SK-N-SH (cell line): ENCODE data around the gene SERINC1.
"Not testable (repeated sequence)": the region's sequence is repeated elsewhere in the genome, so short reads cannot be mapped to it uniquely, and the experiment has no call there.

Source experiments
- CHD2 ChIP-seq: fragments of 150-350 bp; IDR thresholded peaks from 2 replicates; pipeline ENCODE4 v1.6.1; 2018; ENCODE audit warnings: low read length; ENCODE audit not compliant: partially characterized antibody
- CTCF ChIP-seq: fragments of 200-600 bp; sonication (generic); IDR thresholded peaks from 2 replicates; pipeline ENCODE4 v1.6.1; 2017; ENCODE audit warnings: antibody characterized with exemption, mild to moderate bottlenecking, moderate library complexity
- EZH2phosphoT487 ChIP-seq: fragments of 200-600 bp; sonication (generic); IDR thresholded peaks from 2 replicates; pipeline ENCODE4 v1.6.1; 2017; ENCODE audit warnings: low read depth, mixed run types, mild to moderate bottlenecking, antibody characterized with exemption, moderate library complexity, borderline replicate concordance
- NFIC ChIP-seq: IDR thresholded peaks from 2 replicates; pipeline ENCODE4 v1.4.0; 2012; ENCODE audit warnings: borderline replicate concordance
- POLR2AphosphoS5 ChIP-seq: IDR thresholded peaks from 2 replicates; pipeline ENCODE4 v1.6.1; 2012; ENCODE audit warnings: low read depth, low read length
- RFX5 ChIP-seq: IDR thresholded peaks from 2 replicates; pipeline ENCODE4 v1.6.1; 2012; ENCODE audit warnings: mild to moderate bottlenecking, improper control_type of control experiment, low read length
- SIN3A ChIP-seq: IDR thresholded peaks from 2 replicates; pipeline ENCODE4 v1.6.1; 2012; ENCODE audit warnings: low read depth, mild to moderate bottlenecking, low read length, moderate library complexity, borderline replicate concordance
- SMC3 ChIP-seq: IDR thresholded peaks from 2 replicates; pipeline ENCODE4 v1.6.1; 2012; ENCODE audit warnings: low read depth, low read length, improper control_type of control experiment
- TEAD4 ChIP-seq: IDR thresholded peaks from 2 replicates; pipeline ENCODE4 v1.4.0; 2012; ENCODE audit warnings: mild to moderate bottlenecking, borderline replicate concordance; ENCODE audit not compliant: insufficient read depth
- YY1 ChIP-seq: IDR thresholded peaks from 2 replicates; pipeline ENCODE4 v1.4.0; 2012; ENCODE audit warnings: low read depth, mild to moderate bottlenecking
- TF ChIP-seq, protein P1 (sequence below): IDR thresholded peaks from 2 replicates; pipeline ENCODE4 v1.4.0; 2012; ENCODE audit warnings: low read depth, borderline replicate concordance
- TF ChIP-seq, protein P2 (sequence below): IDR thresholded peaks from 2 replicates; pipeline ENCODE4 v1.4.0; 2012; ENCODE audit warnings: low read depth
- TF ChIP-seq, protein P3 (sequence below): IDR thresholded peaks from 2 replicates; pipeline ENCODE4 v1.6.1; 2012; ENCODE audit warnings: mild to moderate bottlenecking, low read depth, low read length, moderate library complexity

GRCh38 chr6:122459865-122460416 is 11.7 kb downstream of the SERINC1 start:
- TF ChIP-seq CTCF, YY1, NFIC, SIN3A, POLR2AphosphoS5, TEAD4, SMC3, EZH2phosphoT487, RFX5, CHD2: not testable (repeated sequence)
- TF ChIP-seq, protein P1, sequence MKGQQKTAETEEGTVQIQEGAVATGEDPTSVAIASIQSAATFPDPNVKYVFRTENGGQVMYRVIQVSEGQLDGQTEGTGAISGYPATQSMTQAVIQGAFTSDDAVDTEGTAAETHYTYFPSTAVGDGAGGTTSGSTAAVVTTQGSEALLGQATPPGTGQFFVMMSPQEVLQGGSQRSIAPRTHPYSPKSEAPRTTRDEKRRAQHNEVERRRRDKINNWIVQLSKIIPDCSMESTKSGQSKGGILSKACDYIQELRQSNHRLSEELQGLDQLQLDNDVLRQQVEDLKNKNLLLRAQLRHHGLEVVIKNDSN: not testable (repeated sequence)
- TF ChIP-seq, protein P2, sequence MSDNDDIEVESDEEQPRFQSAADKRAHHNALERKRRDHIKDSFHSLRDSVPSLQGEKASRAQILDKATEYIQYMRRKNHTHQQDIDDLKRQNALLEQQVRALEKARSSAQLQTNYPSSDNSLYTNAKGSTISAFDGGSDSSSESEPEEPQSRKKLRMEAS: not testable (repeated sequence)
- TF ChIP-seq, protein P3, sequence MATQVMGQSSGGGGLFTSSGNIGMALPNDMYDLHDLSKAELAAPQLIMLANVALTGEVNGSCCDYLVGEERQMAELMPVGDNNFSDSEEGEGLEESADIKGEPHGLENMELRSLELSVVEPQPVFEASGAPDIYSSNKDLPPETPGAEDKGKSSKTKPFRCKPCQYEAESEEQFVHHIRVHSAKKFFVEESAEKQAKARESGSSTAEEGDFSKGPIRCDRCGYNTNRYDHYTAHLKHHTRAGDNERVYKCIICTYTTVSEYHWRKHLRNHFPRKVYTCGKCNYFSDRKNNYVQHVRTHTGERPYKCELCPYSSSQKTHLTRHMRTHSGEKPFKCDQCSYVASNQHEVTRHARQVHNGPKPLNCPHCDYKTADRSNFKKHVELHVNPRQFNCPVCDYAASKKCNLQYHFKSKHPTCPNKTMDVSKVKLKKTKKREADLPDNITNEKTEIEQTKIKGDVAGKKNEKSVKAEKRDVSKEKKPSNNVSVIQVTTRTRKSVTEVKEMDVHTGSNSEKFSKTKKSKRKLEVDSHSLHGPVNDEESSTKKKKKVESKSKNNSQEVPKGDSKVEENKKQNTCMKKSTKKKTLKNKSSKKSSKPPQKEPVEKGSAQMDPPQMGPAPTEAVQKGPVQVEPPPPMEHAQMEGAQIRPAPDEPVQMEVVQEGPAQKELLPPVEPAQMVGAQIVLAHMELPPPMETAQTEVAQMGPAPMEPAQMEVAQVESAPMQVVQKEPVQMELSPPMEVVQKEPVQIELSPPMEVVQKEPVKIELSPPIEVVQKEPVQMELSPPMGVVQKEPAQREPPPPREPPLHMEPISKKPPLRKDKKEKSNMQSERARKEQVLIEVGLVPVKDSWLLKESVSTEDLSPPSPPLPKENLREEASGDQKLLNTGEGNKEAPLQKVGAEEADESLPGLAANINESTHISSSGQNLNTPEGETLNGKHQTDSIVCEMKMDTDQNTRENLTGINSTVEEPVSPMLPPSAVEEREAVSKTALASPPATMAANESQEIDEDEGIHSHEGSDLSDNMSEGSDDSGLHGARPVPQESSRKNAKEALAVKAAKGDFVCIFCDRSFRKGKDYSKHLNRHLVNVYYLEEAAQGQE: not testable (repeated sequence)
